Activated T-cell treated with anti-CD3 and anti-CD28 coated beads, Interleukin-2, amount 50 U/mL, for 72 hours (primary cell): ENCODE results near the gene TMEM121. TPM values are rescaled to one million over a fixed set of nuclear protein-coding genes. Genes with fewer than 3 reads are reported as not detected.
"Not testable (repeated sequence)": the region's sequence is repeated elsewhere in the genome, so short reads cannot be mapped to it uniquely, and the experiment has no call there.

ENCODE experiments used
- ATAC-seq, 2 donors: fragments of 150-1000 bp; cut with Tn5 transposase; replicated peaks in 1 of 2; 2 replicates each; pipeline ENCODE4 v1.10.0; 2021; ENCODE audit warnings: moderate library complexity in 2 of 2, mild to moderate bottlenecking in 1 of 2
- DNase-seq, 2 donors: peaks; one replicate each; pipeline ENCODE4 v3.0.0; 2021 to 2022; ENCODE audit warnings: mixed read lengths in 1 of 2
- H3K27ac Mint-ChIP-seq: one replicate; pipeline ENCODE4 v1.8.0; 2022; ENCODE audit warnings: mild to moderate bottlenecking, moderate library complexity, mixed read lengths
- H3K27me3 Mint-ChIP-seq: one replicate; pipeline ENCODE4 v1.8.0; 2022; ENCODE audit warnings: low read depth, mixed read lengths
- H3K36me3 Mint-ChIP-seq, 2 donors: one replicate each; pipeline ENCODE4 v1.8.0; 2022; ENCODE audit warnings: mixed read lengths in 2 of 2, mild to moderate bottlenecking in 1 of 2; ENCODE audit not compliant: insufficient read depth in 2 of 2
- H3K4me1 Mint-ChIP-seq: one replicate; pipeline ENCODE4 v1.8.0; 2022; ENCODE audit warnings: low read depth, mixed read lengths
- H3K4me3 Mint-ChIP-seq, 2 donors: one replicate each; pipeline ENCODE4 v1.8.0; 2022; ENCODE audit warnings: mild to moderate bottlenecking in 2 of 2, mixed read lengths in 2 of 2, moderate library complexity in 2 of 2
- H3K9me3 Mint-ChIP-seq, 2 donors: one replicate each; pipeline ENCODE4 v1.8.0; 2022; ENCODE audit warnings: mixed read lengths in 2 of 2
- total RNA-seq, 2 donors: library from RNA; stranded (reverse); gene quantifications; one replicate each; pipeline ENCODE4 v1.2.3, GENCODE V29; 2022

Gene TMEM121
- total RNA-seq, 2 donors from 2014 or later: 6.3 to 7.9 TPM

DNA sequence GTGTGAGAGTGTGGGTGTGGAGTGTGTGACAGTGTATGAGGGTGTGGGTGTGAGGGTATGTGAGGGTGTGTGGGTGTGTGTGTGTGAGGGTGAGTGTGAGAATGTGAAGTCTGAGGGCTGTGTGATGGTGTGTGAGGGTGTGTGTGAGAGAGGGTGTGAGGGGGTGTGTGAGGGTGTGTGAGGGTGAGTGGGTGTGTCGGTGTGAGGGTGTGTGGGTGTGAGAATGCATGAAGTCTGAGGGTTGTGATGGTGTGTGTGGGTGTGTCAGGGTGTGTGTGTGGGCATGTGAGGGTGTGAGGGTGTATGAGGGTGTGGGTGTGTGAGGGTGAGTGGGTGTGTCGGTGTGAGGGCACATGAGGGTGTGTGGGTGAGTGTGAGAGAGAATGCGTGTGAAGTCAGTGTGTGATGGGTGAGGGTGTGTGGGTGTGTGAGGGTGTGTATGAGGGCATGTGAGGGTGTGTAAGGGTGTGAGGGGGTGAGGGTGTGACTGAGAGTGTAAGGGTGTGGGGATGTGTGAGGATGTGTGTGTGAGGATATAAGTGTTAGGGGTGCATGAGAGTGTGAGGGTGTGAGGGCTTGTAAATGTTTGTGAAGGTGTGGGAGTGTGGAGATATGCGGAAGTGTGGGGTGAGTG lies 36.4 kb downstream of the TMEM121 start:
- no peak overlapping the region for H3K27ac Mint-ChIP-seq

DNA sequence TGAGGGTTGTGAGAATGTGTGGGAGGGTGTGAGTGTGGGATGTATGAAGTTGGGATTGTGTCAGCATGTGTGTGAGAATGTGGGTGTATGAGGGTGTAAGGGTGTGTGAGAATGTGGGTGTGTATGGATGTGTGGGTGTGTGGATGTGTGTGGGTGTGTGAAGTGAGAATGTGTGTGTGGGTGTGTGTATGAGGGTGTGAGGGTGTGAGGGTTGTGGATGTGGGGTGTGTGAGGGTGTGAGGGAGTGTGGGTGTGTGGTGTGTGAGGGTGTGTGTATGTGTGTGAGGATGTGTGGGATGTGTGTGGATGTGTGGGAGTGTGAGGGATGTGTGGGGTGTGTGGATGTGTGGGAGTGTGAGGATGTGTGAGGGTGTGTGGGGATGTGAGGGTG lies 37.0 kb downstream of the TMEM121 start:
- no peak overlapping the region for H3K4me3 Mint-ChIP-seq
- peaks cover 5 to 12% of the 10 kb centered on the region in 2 donors for H3K9me3 Mint-ChIP-seq
- ATAC-seq (no peak), DNase-seq (no peak)
- peaks cover 0 to 2% of the 10 kb centered on the region in 2 donors for H3K36me3 Mint-ChIP-seq
- H3K4me1 Mint-ChIP-seq: peaks cover 11% of the 10 kb centered on the region
- H3K27ac Mint-ChIP-seq: no peak overlapping the region
- no peaks in the 10 kb centered on the region for H3K27me3 Mint-ChIP-seq

More for the DNA sequence above, 36.4 kb downstream of the TMEM121 start:
- DNase-seq (no peak), ATAC-seq (no peak)
- peaks cover 5 to 9% of the 10 kb centered on the region in 2 donors for H3K9me3 Mint-ChIP-seq
- peaks cover 0 to 2% of the 10 kb centered on the region in 2 donors for H3K36me3 Mint-ChIP-seq
- peaks cover 11% of the 10 kb centered on the region for H3K4me1 Mint-ChIP-seq
- no peak overlapping the region for H3K4me3 Mint-ChIP-seq
- no peaks in the 10 kb centered on the region for H3K27me3 Mint-ChIP-seq

DNA sequence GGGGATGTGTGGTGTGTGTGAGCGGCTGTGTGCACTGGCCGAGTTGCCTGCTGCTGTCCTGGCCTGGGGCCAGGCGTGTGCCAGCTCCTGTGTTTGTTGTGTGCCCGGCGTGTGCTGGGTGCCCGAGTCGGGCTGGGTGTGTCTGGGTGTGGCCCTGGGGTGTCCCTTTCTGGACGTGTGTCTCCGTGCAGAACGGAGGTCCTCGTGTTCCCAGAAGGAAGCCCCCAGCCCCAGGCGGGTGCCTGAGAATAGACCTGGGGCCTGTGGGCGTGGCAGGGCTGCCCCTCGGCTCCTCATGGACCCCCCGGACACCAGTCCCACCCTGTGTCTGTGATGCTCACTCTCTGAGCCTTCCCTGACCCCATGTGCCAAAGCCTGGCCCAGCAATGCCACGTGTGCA lies 38.2 kb downstream of the TMEM121 start:
- not testable (repeated sequence) for H3K36me3 Mint-ChIP-seq

DNA sequence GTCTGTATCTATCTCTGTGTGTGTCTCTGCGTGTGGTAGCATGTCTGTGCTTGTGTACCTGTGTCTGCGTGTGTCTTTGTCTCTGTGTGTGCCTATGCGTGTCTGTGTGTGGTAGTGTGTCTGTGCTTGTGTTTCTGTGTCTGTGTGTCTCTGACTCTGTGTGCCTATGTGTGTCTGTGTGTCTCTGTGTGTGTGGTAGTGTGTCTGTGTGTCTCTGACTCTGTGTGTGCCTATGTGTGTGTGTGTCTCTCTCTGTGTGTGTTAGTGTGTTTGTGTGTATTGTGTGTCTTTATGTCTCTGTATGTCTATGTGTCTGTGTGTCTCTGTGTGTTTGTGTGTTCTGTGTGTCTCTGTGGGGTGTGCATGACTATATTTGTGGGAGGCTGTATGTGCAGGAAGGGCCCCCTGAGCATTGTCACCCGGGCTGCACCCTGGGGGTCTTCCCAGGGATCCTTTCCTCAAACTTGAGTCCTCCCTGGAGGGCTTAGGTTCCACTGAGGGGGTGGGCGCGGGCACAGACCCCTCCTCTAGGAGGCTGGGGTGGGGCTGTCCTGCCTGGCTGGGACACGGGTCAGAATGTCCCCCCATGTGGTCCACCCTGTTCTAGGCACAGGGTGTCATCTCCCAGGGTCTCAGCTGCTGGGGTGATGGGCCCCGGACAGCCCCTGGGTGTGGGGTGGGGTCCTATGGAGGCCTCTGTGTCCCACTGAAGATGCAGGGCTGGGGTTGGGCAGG lies 39.0 kb downstream of the TMEM121 start:
- Mint-ChIP-seq H3K9me3 (peaks cover 17 to 27% of the 10 kb centered on the region in 2 donors), H3K4me1 (peaks cover 11% of the 10 kb centered on the region)
- not testable (repeated sequence) for H3K36me3 Mint-ChIP-seq, H3K4me3 Mint-ChIP-seq, ATAC-seq, H3K27me3 Mint-ChIP-seq, H3K27ac Mint-ChIP-seq, DNase-seq

More for the DNA sequence above, 38.2 kb downstream of the TMEM121 start:
- H3K4me1 Mint-ChIP-seq: peaks cover 11% of the 10 kb centered on the region
- H3K27ac Mint-ChIP-seq, H3K4me3 Mint-ChIP-seq, ATAC-seq, DNase-seq, H3K27me3 Mint-ChIP-seq: not testable (repeated sequence)
- peaks cover 9 to 19% of the 10 kb centered on the region in 2 donors for H3K9me3 Mint-ChIP-seq

DNA sequence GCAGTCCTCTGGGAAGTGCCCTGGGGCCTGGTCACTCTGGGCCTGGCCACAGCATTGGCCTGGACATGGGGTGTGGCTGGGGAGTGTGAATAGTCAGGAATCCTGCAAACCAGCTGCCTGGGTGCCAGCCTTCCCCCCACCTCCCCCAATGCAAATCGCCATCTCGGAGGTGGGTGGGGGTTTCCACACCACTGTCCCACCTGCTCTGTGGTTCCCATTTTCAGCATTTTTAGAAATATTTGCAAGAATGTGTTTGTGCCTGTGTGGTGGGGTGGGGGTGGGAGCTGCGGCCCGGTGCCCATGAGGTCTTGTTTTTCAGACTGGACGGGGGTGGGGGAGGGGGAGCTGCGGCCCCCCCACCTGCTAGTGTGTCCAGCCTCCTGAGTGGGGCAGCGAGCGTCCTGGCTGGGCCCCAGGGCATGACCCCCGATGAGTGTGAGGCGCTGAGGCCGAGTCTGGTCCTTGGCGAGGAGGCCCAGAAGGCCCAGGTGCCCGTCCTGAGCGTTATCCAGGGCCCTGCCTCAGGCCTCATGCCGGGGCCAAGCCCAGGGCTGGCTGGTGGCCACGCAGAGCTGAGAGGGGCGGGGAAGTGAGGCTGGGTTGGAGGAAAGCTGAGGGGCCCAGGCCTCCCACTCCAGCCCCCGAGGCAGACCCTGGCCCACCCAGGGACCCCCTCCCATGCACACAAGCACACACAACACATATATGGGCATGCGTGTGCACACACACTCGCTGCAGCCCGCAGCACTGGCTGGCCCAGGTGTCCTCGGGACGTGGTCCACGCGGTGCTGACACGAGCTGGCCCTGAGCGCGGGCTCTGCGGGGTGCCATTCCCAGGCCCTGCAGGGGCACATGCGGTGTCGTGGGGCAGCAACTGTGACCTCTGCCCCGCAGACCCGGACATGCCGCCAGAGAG lies 40.1 kb downstream of the TMEM121 start:
- H3K27me3 Mint-ChIP-seq, H3K36me3 Mint-ChIP-seq, DNase-seq, H3K4me3 Mint-ChIP-seq, H3K27ac Mint-ChIP-seq, ATAC-seq: not testable (repeated sequence)
- peaks cover 11% of the 10 kb centered on the region for H3K4me1 Mint-ChIP-seq
- H3K9me3 Mint-ChIP-seq: peaks cover 22 to 33% of the 10 kb centered on the region in 2 donors

DNA sequence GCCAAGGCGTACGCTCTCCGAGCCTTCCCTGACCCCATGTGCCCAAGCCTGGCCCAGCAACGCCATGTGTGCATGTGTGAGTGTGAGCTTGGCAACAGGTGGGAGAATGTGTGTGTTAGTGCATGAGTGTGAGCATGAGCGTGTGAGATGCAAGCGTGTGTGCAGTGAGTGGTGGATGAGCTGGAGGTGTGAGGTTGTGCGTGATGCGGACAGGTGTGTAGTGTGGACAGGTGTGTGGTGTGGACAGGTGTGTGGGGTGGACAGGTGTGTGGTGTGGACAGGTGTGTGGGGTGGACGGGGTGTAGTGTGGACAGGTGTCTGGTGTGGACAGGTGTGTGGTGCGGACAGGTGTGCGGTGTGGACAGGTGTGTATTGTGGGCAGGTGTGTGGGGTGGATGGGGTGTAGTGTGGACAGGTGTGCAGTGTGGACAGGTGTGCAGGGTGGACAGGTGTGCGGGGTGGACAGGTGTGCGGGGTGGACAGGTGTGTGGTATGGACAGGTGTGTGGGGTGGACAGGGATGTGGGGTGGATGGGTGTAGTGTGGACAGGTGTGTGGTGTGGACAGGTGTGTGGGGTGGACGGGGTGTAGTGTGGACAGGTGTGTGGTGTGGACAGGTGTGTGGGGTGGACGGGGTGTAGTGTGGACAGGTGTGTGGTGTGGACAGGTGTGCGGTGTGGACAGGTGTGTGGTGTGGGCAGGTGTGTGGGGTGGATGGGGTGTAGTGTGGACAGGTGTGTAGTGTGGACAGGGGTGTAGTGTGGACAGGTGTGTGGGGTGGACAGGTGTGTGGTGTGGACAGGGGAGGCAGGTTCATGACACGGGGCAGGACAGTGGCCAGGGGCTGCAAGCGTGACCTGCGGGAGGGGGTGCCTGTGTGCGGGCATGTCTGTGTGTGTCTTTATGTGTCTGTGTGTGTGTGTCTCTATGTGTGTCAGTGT lies 41.1 kb downstream of the TMEM121 start:
- not testable (repeated sequence) for H3K36me3 Mint-ChIP-seq, H3K4me1 Mint-ChIP-seq, ATAC-seq, H3K27ac Mint-ChIP-seq, H3K27me3 Mint-ChIP-seq, H3K4me3 Mint-ChIP-seq, DNase-seq
- peaks cover 22 to 32% of the 10 kb centered on the region in 2 donors for H3K9me3 Mint-ChIP-seq

DNA sequence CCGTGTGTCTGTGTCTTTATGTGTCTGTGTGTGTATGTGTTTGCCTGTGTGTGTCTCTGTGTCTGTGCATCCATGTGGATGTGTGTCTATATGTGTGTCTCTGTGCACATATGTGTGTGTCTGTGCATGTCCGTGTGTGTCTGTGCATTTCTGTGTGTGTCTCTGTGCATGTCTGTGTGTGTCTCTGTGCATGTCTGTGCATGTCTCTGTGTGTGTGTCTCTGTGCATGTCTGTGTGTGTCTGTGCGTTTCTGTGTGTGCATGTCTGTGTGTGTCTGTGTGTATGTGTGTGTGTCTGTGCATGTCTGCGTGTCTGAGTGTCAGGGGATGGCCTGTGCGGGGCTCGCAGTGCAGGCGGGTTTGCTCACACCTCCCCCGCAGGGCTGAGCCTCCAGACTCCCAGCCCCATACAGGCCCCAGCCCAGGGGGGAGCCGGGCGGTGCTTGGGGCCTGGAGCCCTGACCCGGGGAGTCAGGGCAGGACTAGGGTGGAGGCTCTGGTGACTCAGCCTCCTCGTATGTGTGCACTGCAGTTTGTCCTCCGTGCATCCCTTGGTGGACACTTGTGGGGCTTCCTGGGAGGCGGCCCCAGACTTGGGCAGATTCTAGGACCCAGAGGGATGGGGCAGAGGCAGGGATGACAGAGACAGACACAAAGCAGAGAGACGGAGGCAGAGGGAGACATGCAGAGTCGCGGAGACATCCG lies 41.9 kb downstream of the TMEM121 start:
- peak in 1 of 2 donors; percentile 16 for ATAC-seq
- DNase-seq, H3K4me3 Mint-ChIP-seq, H3K27me3 Mint-ChIP-seq, H3K36me3 Mint-ChIP-seq, H3K4me1 Mint-ChIP-seq, H3K27ac Mint-ChIP-seq: not testable (repeated sequence)
- peaks cover 19 to 26% of the 10 kb centered on the region in 2 donors for H3K9me3 Mint-ChIP-seq

DNA sequence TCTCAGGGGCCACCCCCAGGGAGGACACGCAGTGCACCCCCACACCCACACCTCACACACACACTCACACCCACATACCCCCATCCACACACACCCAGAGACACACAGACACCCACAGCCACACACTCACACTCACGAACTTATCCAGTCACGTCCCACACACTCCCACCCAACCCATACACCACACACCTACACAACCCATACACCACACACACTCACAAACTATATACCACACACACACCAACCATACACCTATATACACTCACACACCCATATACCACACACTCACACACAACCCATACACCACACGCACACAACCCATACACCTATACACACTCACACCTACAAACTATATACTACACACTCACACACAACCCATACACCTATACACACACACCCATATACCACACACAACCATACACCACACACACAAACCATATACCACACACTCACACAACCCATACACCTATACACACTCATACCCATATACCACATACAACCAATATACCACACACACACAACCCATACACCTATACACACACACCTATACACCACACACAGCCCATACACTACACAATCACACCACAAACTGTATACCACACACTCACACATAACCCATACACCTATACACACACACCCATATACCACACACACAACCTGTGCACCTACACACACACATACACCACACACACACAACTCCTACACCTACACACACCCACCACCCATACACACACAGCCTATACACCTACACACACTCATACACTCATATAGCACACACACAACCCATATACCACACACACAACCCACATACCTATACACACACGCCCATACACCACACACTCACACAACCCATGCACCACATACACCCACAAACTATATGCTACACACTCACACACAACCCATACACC lies 42.7 kb downstream of the TMEM121 start:
- peaks cover 0 to 1% of the 10 kb centered on the region in 2 donors for H3K36me3 Mint-ChIP-seq
- H3K9me3 Mint-ChIP-seq: peaks cover 19 to 25% of the 10 kb centered on the region in 2 donors
- no peak overlapping the region for H3K4me3 Mint-ChIP-seq
- H3K4me1 Mint-ChIP-seq: no peaks in the 10 kb centered on the region
- no peaks in the 10 kb centered on the region for H3K27me3 Mint-ChIP-seq
- no peak for DNase-seq
- no peak for ATAC-seq
- no peak overlapping the region for H3K27ac Mint-ChIP-seq

DNA sequence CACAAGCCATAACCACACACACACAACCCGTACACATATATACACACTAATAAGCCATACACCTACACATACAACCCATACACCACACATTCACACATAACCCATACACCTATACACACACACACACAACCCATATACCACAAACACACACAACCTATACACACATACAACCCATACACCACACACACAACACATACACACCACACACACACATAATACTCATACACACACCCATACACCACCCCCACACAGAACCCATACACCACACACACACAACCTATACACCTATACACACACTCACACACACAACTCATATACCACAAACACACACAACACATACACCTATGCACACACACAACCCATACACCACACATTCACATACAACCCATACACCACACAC lies 44.1 kb downstream of the TMEM121 start:
- Mint-ChIP-seq H3K27ac (no peak overlapping the region), H3K9me3 (peaks cover 19 to 25% of the 10 kb centered on the region in 2 donors), H3K36me3 (peaks cover 0 to 1% of the 10 kb centered on the region in 2 donors), H3K4me3 (no peak overlapping the region), H3K4me1 (no peaks in the 10 kb centered on the region), H3K27me3 (no peaks in the 10 kb centered on the region)
- no peak for DNase-seq
- no peak for ATAC-seq

DNA sequence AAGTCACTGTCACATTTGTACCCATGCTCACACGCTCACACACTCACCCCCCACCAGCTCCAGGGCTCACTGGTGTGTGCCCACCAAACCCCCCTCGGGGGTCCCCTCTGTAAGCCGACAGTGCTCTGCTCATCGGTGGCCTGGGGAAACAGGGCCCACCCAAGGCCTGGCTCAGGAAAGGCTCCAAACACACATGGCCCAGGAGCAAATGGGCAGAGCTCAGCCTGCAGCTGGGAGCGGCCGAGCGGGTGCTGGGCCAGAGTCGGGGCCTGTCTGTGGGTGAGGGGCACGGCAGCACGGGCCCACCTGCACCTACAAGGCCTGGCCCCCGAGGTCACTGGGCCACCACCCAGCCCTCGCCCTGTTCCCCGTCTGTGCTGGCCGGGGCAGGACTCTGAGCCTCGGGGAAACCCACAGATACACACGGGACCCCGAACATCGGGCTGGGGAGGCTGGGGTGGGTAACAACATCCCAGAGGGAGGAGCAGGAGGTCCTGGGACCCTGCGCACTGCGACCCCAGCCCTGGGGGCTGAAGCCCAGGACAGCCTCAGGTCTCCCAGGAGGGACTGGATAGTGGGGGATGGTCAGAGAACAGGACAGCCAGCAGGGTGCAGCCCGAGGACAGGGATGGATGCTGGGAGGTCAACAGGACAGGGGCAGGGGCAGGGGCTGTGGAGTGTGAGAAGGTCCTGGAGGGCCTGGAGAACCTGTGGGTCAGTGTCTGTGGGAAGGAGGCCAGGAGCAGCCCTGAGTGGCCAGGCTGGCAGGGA lies 45.0 kb downstream of the TMEM121 start:
- not testable (repeated sequence) for H3K27me3 Mint-ChIP-seq, H3K4me1 Mint-ChIP-seq, H3K27ac Mint-ChIP-seq, H3K4me3 Mint-ChIP-seq, H3K36me3 Mint-ChIP-seq, ATAC-seq, DNase-seq
- peaks cover 19 to 25% of the 10 kb centered on the region in 2 donors for H3K9me3 Mint-ChIP-seq
